Measurements from ENCODE around the gene STX8.

The STX8 gene

DNA sequence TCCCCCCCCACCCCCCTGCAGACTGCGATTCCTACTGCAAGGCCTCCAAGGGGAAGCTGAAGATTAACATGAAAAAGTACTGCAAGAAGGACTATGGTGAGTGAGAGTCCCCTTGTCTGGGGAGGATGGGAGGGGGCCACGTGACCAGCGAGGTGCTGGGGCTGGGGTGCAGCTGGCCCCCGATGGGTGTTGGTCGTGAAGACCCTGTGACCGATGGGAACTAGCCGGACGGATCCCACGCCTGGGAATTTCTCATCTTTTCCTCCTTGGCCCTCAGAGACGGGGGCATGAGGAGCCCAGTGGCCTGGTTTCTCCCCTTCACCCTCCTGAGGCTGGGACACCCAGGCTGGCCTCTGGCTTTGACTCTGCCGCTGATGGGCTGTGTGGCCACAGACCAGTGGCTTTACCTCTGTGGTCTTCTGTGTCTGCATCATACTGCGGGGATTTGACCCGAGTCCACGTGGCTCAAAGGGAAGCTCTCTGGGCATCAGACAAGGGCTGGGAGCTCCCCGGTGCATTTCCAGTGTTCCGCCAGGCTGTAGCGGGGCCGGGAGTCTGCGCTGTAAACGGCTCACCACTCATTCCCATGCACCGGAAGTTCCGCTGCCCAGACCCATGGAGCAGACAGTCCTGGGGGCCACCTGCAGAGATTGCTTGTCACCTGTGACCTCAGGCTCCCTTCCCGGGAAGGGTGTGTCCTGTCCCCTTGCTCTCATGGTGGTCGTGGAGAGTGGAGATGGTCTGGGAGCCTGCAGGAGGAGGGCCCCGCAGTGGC lies 354.3 kb downstream of the STX8 start:
- no peak for DNase-seq

DNA sequence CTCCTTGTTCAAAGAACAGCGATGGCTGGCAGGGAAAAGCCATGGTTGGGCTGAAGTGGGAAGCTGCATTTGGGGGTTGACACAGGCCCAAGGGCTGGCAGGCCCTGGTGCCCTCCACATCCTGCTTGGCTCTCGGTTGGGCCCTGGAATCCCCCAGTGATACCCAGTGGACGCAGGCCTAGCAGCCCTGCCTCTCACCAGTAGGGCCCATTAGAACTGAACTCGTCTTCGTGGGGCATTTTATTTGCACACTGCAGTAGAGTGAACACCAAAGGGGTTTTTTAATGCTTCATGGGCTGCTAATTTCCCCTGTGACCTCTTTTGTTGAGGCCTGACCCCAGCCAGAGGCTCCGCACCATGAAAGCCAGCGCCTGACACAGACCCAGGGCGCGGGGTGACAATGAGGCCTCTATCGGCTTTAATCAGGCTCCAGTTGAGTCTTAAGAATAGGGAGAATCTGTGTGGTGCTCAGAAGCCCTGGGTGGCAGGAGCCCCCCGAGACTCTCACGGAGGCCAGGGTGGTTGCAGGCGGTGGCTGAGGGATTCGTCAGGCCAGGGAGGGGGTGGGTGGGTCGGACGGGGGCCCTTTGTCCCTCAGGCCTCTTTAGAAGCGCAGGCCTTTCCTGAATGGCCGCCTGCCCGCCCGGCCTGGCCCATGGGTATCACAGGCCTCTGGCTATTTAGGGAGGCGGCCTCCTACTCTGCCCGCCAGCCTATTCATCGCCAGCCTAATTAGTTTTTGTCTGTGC lies 355.0 kb downstream of the STX8 start:
- no peak for DNase-seq

DNA sequence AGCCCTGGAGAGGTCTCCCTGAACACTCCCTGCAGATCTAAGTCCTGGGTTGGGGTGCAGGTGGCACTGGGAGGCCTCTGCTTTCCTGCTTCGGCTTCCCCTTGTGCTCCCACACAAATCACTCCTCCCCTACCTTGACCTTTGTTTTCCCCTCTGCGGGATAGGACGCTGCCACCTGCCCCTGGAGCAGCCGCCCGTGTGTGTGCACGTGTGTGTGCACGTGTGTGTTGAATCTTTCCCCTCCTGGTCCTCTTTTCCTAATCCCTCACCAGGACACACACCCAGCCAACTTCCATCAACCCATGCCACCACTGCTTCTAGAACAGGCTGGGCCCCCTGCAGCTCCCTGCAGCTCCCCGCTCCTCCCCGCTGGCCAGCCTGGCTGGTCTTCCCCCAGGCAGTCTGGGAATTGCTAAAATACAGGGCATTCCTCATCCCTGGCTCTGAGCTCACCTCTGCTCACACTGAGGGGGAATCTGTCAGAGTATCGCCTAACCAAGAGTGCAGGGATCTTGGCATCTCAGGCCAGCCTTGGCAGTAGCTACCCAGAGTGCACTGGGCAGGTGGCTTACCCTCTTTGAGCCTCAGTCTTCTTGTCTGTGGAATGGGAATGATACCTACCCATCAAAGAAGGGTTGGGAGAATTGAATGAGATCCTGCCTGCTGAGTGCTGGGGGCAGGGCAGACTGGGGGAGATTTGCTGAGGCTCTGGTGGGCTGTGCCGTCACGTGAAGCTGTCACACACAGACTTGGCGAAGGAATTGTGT lies 355.8 kb downstream of the STX8 start:
- no peak for DNase-seq

DNA sequence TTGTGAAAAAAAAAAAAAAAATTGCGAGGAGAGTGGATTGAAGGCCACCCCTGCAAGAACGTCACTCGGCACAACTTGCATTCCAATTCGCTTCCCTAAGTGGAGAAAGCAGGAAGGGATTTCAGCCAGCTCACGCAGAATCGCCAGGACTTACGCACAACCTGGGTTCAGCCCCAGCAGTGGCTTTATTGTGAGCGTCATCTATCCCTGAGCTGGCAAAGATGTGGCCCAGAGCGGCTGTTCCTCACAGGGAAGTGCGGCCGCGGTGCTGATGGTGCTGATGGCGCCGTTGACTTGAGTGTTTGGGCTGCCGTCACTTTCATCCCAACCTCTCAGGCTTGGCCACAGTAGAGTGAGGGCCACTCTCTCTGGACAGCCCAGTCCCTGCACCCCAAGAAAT lies 356.7 kb downstream of the STX8 start:
- DNase-seq, result no peak

DNA sequence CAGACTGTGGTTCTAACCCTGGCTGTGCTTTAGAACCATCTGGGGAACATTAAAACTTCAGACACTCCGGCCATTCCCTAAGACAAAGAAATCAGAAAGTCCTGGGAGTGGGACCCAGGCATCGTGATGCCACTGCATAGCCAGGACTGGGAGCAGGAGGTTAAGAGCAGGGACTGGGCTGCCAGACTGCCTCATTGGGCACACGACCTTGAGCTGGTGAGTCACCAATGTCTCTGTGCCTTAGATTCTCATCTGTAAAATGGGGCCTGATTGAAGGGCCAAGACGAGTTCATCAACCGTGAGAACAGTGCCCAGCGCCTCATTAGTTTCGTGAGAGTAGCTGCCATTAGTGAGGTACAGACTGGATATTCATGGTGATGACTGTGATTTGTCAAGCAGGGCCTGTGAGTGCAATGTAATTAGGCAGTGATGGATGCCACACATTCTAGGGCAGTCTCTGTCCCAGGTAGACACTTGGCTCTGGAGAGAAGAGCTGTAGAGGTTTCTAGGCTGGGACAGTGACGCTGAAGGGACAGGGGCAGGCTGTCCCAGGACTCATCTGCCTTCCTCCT lies 357.5 kb downstream of the STX8 start:
- no peak for DNase-seq

DNA sequence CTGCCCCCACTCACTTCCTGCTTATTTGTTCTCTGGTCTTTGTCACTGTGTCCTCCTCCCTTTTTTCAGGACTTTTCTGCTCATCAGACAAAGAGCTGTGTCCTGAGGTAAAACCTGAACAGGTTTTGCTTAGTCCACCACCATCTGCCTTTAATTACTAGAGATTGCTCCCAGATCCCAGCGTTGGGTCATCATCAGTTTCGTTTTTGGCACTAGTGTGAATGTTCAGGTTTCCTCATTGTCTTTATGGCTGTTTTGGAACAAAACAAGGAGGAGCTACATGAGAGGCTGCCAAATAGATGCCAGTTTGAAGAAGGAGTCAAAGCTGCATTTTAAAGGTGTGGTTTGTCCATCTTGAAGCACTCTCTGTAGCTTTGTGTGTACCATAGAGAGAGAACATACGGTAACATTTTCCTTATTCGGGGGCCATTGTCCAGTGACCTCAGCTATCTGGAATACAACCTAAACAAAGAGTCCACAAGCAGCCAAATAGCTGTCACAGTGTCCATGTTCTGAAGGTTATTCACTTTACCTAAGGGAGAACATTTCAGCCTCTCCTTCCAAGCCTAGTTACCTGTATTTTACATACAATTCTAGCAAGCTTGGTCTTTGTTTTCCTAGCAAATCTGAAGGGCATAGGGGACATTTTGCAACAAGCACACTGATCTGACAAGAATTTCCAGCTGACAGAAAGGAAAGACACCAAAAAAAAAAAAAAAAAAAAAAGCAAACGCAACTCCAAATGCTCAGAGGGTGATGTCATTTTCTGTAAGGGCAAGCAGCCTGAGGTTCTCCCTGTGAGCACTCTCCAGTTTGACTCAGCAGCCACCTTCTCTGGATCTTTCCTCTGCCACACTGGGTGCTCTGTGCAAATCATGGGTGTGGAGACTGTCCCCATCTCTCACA lies 358.2 kb downstream of the STX8 start:
- DNase-seq, result no peak

DNA sequence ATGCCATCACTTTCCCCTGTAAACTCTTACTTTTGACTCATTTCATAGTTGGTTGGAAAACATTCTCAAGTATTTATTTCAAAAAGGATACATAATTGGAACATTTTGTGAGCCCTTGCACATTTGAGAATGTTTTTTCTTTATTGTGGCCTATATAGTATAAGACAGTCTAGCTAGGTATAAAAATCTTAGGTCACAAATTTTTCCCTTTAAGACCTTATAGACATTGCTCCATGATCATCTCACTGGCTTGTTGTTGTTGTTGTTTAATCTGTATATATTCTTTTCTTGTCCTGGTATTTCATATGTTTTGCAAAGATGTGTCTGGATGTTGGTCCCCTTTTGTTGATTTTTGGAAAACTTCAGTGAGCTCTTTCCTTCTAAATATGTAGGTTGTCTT lies 360.2 kb downstream of the STX8 start:
- DNase-seq, result no peak

DNA sequence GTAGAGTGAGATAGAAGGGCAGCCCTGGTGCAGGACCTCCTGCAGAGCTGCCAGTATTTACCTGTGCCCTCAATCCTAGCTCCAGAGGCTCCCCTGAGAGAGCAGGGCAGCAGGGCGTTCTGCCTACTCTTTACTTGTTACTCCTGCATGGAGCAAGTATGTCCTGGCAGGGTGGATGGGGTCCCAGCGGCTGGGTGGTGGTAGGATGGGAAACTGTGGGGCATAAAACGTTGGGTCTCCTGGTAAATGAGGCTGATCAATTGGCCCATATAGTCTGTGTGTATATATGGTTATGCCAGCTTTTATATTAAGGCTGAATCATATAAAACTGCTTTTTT lies 362.3 kb downstream of the STX8 start:
- no peak for DNase-seq

DNA sequence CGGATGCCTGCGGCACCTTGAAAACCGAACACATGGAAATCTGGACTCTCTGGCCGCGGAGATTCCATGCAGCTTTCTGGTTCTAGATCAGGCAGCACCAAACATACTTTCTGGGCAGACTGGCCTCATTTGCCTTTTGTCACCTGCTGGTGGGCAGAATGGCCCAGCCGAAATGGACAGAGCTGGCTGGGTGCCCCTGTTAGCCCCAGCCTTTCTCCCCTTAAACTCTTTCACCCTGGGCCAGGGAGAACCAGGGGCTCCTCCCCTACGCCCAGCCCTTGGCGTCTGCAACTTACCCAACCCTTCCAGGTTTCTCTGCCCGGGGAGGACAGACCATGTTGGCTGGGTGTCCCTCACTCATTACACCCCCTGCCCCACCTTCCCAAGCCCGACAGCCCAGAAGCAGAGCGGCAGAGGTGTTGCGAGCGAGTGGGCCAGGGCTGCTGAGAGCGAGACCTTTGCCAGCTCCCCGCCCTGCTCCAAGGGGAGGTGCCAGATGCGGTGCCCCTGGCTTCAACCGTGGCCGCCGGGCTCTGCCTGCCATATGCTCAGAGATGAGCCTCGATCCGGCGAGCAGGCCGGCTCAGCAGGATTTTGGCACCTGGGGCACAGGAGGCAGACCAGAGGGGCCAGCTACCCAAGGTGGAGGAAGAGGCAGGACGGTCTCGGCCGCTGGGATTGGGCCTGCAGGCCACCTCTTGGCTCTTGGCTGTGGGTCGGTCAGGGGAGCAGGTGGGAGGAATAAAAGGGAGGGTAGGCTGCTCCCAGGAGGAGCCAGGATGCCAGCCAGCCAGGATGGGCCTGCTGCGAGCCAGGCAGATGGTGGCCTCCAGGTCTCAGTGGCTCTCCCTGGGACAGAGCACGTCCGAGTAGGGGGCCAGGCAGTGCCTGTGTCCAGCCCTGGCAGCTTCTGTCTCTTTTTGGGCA lies 363.0 kb downstream of the STX8 start:
- no peak for DNase-seq

DNA sequence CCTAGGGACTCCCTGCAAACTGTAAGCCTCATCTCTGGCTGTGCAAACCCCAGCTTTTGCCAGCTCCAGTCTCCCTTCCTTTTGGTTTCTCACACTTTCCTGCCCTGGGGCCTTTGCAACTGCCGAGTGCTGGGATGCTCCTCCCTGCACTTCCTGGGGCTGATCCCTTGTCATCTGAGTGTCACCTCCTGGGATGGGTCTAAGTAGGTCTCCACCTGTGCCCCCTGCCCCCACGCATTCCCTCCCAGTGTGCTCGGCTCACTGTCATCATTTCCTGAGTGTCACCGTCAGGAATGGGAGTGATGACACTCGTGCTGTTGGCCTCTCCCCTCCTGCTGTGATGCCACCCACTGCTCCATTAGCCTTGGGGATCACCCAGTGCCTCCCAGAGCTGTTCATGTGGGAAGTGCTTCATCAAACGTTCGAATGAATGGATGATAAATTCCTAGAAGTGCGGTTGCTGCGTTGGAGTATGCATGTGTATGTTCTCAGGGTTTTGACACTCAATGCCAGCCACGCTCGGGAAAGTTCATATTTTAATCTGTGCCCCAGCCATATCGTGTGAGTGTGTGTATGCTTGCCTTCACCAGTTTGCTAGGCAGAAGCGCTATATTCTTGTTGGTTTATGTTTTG lies 364.4 kb downstream of the STX8 start:
- DNase-seq, result no peak

DNA sequence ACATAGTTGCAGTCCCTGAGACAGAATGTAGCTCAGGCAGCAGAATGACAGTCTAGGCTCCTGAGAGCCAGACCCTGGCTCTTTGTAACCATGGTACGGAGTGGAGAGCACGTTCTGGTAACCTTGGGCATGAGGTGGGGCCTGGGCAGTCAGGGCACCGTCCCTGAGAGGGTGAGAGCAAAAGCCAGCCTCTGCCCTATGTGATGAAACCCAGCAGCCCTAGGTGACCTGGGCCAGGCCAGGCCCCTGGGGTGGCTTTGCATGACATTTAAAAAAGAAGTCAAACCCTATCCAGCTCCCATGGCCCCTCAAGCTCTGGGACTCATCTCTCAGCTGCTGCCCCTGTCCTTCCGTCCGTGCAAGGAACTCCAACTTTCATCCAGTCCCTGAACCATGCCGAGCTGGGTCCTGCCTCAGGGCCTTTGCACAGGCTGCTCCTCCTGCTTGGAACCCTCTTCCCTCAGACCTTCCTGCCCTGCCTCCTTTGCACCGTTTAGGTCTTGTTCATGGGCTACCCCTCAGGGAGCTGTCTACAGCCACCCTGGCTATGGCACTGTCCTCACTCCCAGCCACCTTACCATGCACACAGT lies 365.7 kb downstream of the STX8 start:
- DNase-seq, result no peak

DNA sequence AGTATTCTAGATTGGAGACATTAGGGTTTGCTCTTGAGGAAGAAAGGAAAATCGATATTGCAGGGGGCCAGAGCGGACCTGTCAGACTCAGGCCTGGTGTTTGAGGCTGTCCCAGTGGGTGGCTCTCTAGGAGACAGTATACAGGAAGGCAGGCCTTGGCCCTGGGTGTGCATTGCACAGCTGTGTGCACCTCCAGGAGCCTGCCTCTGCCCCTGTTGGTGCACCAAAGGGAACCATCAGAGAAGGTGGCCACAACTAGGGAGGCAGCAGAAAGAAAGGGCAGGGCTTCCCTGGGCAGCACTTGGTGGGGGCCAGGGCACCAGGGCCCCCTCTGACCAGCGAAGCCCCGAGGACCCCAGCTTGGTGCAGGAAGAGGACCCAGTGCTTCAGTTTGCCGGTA lies 366.3 kb downstream of the STX8 start:
- DNase-seq, result no peak

DNA sequence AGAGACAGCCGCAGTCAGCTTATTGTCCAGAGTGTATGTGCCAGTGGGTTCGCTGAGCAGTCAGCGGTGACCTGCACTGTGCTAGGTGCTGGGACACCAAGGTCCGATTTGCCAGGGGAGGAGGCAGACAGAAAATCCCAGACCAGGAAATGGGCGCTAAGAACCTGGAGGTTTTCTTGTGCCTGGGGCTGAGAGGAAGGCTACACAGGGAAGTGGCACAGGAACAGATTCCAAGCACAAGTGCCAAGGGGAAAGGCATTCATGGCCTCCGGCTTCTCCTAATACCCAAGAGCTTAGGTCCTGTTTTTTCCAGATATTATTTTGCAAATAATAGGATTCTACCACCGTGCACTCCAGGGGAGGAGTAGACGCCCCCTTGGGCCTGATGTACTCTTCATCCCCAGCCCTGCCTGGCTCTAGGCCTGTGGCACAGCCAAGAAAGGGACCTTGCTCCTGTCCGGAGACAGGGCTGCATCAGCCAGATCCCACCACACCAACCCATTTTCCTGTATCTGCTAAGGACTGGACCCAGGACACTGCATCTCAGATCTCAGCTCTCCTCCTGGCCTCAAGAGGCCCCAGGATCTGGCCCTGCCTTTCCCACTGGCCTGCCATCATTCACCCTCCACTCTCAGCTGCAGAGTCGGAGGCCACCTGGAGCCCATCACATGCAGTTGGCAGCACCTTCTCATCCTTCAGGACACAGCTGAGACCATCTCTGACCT lies 367.1 kb downstream of the STX8 start:
- DNase-seq, result no peak

DNA sequence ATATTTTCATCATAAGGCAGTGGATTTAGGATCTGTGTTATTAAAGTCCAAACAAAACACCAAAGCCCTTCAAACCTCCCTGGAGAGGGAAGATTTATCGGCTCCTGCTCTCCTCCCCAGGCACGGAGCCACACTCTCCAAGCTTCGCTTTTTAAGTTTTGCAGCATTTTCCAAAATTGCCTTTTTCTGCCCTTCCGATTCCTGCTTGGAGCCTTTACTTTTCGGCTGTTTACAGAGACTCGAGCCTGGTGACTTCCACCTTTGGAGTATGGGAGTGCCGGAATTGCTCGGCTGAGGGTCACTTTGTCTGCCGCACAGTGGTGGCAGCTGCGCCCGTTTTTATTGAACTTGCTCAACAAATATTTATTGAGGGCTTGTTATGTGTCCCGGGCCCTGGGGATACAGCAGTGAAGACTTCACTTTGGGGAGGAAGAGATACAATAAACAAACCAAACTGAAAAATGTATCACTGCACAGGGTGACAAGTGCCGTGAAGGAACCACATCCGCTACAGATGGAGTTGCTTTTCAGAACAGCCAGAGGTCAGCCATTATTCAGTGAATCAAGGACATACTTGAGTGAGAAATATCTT lies 368.8 kb downstream of the STX8 start:
- DNase-seq, result no peak

DNA sequence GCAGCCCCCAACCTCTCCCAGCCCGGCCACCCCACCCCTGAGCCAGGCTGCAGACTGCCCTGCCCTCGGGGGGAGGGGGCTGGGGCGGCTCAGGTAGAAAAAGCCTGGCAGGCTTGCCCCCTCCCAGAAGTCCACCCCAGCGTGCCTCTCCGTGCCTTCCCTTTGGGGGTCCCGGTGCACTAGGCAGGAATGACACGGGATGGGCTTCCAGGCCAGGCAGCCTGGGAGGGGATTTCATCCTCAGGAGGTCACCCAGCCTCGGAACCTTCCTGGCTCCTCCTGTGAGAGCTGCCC lies 369.3 kb downstream of the STX8 start:
- no peak for DNase-seq

DNA sequence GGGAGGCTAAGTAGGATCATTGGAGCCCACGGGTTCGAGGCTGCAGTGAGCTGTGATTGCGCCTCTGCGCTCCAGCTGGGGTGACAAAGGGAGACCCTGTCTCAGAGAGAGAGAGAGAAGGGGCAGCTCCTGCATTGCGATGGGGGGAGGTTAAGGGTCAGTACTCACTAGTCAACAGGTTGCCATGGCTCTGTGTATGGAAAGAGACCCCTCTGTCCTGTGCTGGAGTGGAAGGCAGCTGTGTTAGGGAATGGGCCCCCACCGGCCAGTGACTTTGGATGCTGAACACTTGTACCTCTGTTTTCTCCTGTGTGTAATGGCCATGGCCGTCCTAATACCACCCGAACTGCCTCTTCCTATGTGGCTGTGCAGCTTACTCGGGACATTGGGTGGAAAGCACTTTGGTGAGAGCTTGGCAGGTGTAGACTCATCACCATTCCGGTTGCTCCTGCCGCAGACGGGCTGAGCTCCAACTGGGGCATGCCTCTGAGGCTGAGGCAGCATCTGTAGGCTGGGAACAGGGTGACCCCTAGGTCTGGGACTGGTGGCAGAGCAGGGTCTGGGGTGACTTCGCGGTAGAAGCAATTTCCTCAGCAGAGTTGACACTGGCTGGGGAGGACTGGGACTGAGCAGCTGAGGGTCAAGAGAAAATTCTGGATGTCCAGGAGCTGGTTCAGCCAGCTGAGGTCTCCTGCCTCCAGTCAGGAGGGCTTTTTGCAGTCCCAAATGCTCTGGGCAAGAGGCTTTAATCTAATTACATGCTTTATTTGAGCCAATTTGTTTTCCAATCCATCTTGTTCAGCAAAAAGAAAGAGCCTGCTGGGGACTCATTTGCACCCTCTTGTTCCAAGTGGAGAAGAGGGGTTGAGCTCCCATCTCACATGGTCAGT lies 369.9 kb downstream of the STX8 start:
- DNase-seq, result no peak

DNA sequence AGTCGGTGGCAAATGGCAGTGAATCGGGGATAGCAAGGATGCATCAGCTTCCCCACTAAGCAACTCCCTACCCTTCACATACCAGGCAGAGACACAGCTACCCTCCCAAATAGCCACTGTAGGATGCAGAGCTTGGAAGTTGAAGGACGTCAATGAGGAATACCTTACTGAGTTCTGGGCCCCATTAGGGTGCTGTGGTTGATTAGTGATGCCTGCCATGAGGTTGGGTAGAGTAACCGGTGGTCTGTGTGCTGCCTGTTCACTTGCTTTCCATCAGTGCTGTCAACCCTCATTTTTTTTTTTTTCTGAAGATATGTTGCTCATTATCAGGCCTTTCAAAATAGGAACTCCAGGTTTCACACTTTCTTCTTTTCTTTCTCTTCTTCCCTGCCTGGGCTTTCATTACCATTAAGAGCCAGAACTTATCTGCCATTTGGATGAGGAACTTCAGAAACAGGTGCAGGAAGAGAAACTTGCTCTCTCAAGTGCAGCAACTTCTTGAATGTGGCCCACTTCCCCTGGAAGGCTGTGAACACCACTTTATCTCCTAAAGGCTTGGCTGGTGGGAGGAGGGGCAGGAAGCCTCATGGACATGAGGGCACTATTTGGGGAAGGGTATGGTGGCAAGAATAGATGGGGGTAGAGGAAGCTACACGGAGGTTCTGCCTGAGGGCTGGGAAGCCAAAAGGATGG lies 370.8 kb downstream of the STX8 start:
- no peak for DNase-seq

All from activated CD4-positive, alpha-beta T cell treated with anti-CD3 and anti-CD28 coated beads for 48 hours (primary cell).